HG03280 (cell line): ENCODE measurements around the gene C11orf71.

Source experiments
- ATAC-seq: cut with Tn5 transposase; IDR thresholded peaks from one replicate; pipeline ENCODE4 v1.9.1; 2021; ENCODE audit warnings: mild to moderate bottlenecking, moderate library complexity; ENCODE audit not compliant: unreplicated experiment

C11orf71 gene

DNA sequence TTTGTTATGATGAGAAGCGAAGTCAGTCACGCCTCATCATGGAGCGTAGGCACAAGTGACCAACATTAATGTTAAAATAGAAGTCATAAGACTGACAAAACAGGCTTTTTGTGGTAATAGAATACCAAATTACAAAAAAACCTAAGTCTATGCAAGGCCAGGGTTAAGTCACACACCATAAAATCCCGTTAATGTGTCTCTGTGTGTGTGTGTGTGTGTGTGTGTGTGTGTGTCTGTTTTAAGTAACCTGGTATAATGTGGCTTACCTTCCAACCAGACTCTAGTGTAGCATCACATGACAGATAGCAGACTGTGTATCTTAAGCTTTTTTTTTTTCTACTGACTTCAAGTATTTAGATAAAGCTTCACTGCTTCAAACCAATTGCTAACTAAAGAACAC lies 38.0 kb downstream of the C11orf71 start:
- no peak for ATAC-seq

DNA sequence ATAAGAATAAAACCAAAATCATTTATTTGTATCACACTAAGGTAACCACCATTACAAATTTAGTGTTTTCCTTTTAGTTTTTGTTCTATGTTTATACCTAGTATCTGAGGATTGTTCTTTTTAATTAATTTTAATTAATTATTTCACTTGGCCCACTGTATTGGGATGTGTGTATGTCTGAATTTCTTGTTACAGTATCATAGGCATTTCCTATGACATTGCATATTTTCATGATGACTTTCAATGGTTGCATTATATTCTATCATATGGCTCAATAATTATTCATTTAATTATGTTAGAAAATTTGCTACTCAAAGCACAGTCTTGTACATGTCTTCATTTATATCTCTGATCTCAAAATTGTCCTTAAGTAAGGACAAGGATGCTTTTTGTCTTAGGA lies 41.0 kb downstream of the C11orf71 start:
- ATAC-seq = no peak

DNA sequence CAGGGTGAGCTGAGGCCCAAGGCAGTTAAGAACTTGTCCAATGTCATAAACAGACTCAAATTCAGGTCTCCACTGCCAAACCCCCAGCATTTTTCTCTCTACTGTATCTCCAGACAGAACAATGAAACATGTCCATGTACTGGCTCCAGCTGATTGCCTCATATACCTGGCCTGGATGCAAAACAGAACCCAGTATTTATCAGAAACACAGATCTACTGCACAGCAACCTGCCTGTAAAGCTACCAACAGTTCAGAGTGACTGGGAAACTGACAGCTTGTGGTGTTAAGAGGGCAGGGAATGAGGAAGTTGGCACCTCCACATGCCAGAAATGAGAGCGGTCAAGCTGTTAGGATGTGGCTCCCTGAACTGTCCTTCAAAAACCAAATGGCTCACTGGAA lies 41.6 kb downstream of the C11orf71 start:
- ATAC-seq = no peak

DNA sequence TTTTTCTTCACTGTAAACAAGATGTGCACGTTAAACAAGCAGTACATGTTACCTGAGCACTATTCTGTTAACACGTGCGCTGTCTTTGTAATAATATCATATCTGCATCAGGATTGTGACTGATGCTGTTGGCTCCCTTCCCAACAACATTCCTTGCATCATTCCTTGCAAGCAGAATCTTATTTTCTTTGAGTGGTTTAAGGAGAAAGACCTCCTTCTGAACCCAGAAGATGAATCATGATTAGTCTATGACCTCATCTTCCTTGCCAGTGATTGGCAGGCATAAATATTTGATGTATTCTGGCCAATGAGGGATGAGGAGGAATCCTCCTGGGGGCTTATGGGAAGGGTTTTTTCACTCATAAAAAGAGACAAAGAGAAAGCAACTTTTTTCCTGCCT lies 46.2 kb downstream of the C11orf71 start:
- ATAC-seq = no peak

DNA sequence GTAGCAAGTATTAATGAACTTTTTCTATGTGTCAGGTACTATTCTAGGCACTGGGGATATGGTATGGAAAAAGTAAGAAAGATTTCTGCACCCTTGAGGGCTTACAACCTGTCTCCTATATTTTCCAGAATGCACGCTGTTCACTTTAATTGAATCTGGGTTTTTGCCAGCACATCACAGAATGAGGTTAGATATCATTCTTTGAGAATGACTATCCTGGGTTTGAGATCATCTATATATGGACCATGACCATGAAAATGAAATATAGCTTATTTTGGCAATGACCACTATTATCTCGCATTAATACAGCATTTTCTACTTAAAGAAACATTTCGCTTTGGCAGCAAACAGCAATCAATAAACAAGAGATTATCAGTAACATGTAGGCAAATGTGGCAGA lies 46.9 kb downstream of the C11orf71 start:
- ATAC-seq = no peak

DNA sequence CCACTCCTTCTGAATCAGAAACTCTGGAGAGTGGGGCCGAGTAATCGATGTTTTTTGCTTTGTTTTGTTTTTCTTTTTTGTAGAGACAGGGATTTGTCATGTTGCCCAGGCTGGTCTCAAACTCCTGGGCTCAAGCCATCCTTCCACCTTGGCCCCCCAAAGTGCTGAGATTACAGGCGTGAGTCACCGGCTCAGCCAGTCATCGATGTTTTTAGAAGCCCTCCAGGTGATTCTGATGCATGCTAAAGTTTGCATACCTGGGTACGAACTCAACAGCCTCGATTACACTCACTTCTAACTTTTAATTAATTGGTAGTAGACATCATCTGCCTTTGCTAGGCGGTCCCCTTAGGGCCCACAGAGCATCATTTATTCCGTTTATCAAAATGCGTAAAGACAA lies 50.3 kb downstream of the C11orf71 start:
- ATAC-seq = no peak
